ENCODE data around the gene PCYT2. TPM values are rescaled to one million over a fixed set of nuclear protein-coding genes. Genes with fewer than 3 reads are reported as not detected.

Gene PCYT2
- total and polyA plus RNA-seq, 9 of the 15 experiments (the other 6 are each of a cell fraction or from before 2014, with no cell fraction given) = 0.92 to 134 (median 82.5) TPM

DNA sequence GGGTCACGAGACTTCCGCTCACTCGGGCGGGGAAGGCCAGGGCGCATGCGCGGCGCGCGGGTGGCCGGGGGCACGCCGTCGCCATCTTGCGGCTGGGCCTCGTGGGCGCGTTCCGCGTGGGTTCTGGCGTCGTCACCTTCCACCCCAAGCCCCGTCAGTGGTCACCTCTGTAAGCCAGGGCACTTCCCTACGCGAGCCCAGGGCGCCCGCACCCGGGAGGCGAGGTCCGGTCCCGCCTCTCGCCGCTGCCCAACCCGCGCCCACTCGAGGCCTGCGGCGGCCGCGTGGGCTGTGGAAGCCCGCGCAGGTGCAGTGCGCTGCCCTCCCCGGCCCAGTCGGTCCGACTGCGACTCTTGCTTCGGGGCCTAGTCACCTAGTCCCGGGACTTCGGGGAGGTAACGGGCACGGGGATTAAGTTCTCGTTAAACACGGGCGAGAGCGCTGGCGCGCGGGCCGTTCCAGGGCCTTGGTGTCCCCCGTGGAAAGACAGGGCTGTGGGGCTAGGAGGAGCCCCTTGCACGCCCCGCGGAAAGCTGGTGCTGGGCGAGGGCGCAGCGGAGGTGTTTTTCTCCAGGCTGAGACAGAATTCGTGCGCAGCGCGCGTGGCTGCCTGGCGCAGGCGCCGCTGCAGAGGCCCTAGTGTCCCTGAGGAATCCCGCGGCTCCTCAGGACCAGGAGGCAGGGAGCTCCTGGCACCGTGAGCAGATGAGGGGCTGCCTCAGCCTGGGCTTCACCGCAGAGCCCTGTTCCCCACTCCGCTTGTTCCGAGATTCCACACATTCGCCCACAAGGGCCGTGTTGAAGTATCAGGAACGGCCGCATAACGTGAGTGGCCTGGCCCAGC lies 39.6 kb downstream of the PCYT2 start (continued):
- TF ChIP-seq SIN3A (IDR thresholded peaks at IDR 0.05; ENCODE audit: borderline replicate concordance in 2 of 2, control insufficient read depth in 1 of 2, low read depth in 2 of 2, low read length in 2 of 2) (peak in 1 of 2 experiments; percentile 59; a peak in 2 of 4 replicates), RAD21 (CRISPR knock-in tag; conservative IDR thresholded peaks at IDR 0.05 in 1 of 2, IDR thresholded peaks at IDR 0.05 in 1 of 2) (no peak), PHF21A (IDR thresholded peaks at IDR 0.05; ENCODE audit: borderline replicate concordance, low read depth) (no peak), EWSR1 (IDR thresholded peaks at IDR 0.05; ENCODE audit: borderline replicate concordance, low read depth, partially characterized antibody) (no peak), ADNP (tag; IDR thresholded peaks at IDR 0.05) (no peak), FOXA3 (CRISPR knock-in tag; conservative IDR thresholded peaks at IDR 0.05 in 1 of 2, IDR thresholded peaks at IDR 0.05 in 1 of 2) (peak in 1 of 2 experiments; percentile 87; a peak in 2 of 4 replicates), ZNF699 (CRISPR knock-in tag; IDR thresholded peaks at IDR 0.05; ENCODE audit: insufficient replicate concordance) (no peak), TAF9B (IDR thresholded peaks at IDR 0.05; ENCODE audit: partially characterized antibody) (no peak), FIP1L1 (IDR thresholded peaks at IDR 0.05; ENCODE audit: low read depth, low read length, poor library complexity, severe bottlenecking) (peak; percentile 86), NCOA6 (IDR thresholded peaks at IDR 0.05) (no peak), PRDM10 (IDR thresholded peaks at IDR 0.05; ENCODE audit: partially characterized antibody) (no peak), RBBP5 (IDR thresholded peaks at IDR 0.05; ENCODE audit: borderline replicate concordance, insufficient read depth, low read length, poor library complexity, severe bottlenecking) (peak; percentile 73)
- TF ChIP-seq, protein P1, sequence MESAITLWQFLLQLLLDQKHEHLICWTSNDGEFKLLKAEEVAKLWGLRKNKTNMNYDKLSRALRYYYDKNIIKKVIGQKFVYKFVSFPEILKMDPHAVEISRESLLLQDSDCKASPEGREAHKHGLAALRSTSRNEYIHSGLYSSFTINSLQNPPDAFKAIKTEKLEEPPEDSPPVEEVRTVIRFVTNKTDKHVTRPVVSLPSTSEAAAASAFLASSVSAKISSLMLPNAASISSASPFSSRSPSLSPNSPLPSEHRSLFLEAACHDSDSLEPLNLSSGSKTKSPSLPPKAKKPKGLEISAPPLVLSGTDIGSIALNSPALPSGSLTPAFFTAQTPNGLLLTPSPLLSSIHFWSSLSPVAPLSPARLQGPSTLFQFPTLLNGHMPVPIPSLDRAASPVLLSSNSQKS (CRISPR knock-in tag; IDR thresholded peaks at IDR 0.05) = no peak
- TF ChIP-seq, protein P2, sequence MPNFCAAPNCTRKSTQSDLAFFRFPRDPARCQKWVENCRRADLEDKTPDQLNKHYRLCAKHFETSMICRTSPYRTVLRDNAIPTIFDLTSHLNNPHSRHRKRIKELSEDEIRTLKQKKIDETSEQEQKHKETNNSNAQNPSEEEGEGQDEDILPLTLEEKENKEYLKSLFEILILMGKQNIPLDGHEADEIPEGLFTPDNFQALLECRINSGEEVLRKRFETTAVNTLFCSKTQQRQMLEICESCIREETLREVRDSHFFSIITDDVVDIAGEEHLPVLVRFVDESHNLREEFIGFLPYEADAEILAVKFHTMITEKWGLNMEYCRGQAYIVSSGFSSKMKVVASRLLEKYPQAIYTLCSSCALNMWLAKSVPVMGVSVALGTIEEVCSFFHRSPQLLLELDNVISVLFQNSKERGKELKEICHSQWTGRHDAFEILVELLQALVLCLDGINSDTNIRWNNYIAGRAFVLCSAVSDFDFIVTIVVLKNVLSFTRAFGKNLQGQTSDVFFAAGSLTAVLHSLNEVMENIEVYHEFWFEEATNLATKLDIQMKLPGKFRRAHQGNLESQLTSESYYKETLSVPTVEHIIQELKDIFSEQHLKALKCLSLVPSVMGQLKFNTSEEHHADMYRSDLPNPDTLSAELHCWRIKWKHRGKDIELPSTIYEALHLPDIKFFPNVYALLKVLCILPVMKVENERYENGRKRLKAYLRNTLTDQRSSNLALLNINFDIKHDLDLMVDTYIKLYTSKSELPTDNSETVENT (CRISPR knock-in tag; IDR thresholded peaks at IDR 0.05) = peak; percentile 89
- TF ChIP-seq, protein P3, sequence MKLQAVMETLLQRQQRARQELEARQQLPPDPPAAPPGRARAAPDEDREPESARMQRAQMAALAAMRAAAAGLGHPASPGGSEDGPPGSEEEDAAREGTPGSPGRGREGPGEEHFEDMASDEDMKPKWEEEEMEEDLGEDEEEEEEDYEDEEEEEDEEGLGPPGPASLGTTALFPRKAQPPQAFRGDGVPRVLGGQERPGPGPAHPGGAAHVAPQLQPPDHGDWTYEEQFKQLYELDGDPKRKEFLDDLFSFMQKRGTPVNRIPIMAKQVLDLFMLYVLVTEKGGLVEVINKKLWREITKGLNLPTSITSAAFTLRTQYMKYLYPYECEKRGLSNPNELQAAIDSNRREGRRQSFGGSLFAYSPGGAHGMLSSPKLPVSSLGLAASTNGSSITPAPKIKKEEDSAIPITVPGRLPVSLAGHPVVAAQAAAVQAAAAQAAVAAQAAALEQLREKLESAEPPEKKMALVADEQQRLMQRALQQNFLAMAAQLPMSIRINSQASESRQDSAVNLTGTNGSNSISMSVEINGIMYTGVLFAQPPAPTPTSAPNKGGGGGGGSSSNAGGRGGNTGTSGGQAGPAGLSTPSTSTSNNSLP (IDR thresholded peaks at IDR 0.05; ENCODE audit: borderline replicate concordance, low read depth, low read length) = no peak
